ENCODE data around the gene PHYHD1.

GRCh38 chr9:128881884-128882676, 38.7 kb upstream of the PHYHD1 start, which contains the start of the genes KYAT1 and LRRC8A:
- 0 out of 2 replicates have a peak, but pooled peaks have one; percentile 27 for TF ChIP-seq ASH2L (IDR thresholded peaks at IDR 0.05; ENCODE audit: borderline replicate concordance, low read depth)
- TF ChIP-seq RAD21 (IDR thresholded peaks at IDR 0.05; ENCODE audit: insufficient read depth, low read depth, low read length), result no peak
- peak; percentile 84 for TF ChIP-seq SP1 (IDR thresholded peaks at IDR 0.05; ENCODE audit: low read depth, low read length)
- TF ChIP-seq CTCF (IDR thresholded peaks at IDR 0.05 in 2 of 3, conservative IDR thresholded peaks at IDR 0.05 in 1 of 3; ENCODE audit: control insufficient read depth in 2 of 3, extremely low read depth in 1 of 3, insufficient read depth in 1 of 3, low read depth in 3 of 3, low read length in 3 of 3), result no peak; a peak in 1 of 6 replicates
- no peak for TF ChIP-seq MEF2A (IDR thresholded peaks at IDR 0.05; ENCODE audit: insufficient read depth, low read depth, low read length)
- TF ChIP-seq JUND (IDR thresholded peaks at IDR 0.05; ENCODE audit: low read depth, low read length), result peak; percentile 63; the same call in 1 of the 2 replicates
- no peak for TF ChIP-seq EED (IDR thresholded peaks at IDR 0.05; ENCODE audit: low read depth)
- peak; percentile 82 for TF ChIP-seq POLR2A (IDR thresholded peaks at IDR 0.05; ENCODE audit: low read depth, low read length)
- peak; percentile 95 for TF ChIP-seq NKRF (conservative IDR thresholded peaks at IDR 0.05)
- no peak for TF ChIP-seq POLR2AphosphoS2 (IDR thresholded peaks at IDR 0.05; ENCODE audit: low read depth, low read length)
- TF ChIP-seq WRNIP1 (IDR thresholded peaks at IDR 0.05; ENCODE audit: borderline replicate concordance, low read depth, low read length), result no peak
